ENCODE measurements around the gene PSMD3. TPM values are rescaled to one million over a fixed set of nuclear protein-coding genes. Genes with fewer than 3 reads are reported as not detected.

Gene PSMD3
- total RNA-seq, 1 experiment from 2014 or later: 174 TPM

DNA sequence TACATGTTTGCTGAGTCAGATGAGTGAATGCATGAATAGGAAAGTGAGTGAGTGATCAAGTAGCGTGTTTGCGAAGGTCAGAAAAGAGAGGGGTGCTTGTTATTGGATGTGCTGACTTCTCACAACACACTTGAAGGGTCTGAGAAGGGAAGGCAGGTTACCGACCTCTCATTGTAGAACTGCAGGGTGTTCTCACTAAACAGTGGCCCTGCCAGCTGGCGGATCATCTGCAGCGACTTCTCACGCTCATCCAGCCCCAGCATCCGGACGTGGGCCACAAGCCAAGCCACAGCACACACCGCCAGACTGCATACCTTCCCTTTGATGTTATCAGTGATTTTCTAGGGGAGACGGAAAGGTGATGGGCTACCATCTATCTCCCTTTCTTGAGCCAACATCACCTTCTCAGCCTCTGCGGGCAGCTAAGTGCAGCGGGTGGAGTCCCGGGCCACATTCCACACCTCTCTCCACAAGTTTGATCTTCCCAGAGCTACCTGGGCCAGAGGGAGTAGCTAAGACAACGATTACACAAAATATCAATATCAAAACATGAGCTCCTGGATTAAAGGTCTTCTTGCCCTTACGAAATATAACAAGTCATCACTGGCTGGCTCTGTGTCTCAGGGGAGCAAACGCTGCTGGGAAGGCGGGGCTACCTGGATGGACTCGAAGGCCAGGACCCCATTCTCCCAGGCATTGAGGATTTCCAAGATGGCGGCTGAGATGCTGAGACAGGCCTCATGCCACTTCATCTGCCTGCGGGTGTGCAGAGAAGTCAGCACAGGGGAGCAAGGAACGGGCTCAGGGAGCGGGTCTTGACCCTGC is 45.6 kb downstream of the PSMD3 start:
- Mint-ChIP-seq H3K9me3 (no peaks in the 10 kb centered on the region), H3K4me3 (peak overlapping the region in 1 of 2 experiments; percentile 12; a peak in 1 of 5 replicates), H3K27me3 (ENCODE audit: low read depth) (no peaks in the 10 kb centered on the region), H3K36me3 (ENCODE audit: insufficient read depth in 1 of 3, low read depth in 3 of 3) (peaks cover 35 to 75% (median 68%) of the 10 kb centered on the region in 3 experiments; a peak in 6 of 7 replicates), H3K27ac (no peak overlapping the region; a peak in 2 of 7 replicates), H3K4me1 (peaks cover 1 to 7% of the 10 kb centered on the region in 2 experiments; a peak in 2 of 4 replicates)
- H3K4me2 ChIP-seq (ENCODE audit: insufficient read depth, insufficient read length, low read length): no peak overlapping the region
- no peak overlapping the region for H4K8ac ChIP-seq (replicated peaks; ENCODE audit: insufficient read length, low read depth, low read length)
- H2BK20ac ChIP-seq (ENCODE audit: low read depth, low read length, poor library complexity, severe bottlenecking): no peak overlapping the region
- H2AFZ ChIP-seq (ENCODE audit: low read length): no peak overlapping the region
- no peak for DNase-seq
- H3K23ac ChIP-seq (ENCODE audit: insufficient read length, low read depth, low read length): no peak overlapping the region
- no peak overlapping the region for H3K56ac ChIP-seq (ENCODE audit: insufficient read length, low read depth, low read length)
- H2BK5ac ChIP-seq (ENCODE audit: insufficient read length, low read length): no peak overlapping the region
- H4K91ac ChIP-seq (ENCODE audit: insufficient read length, low read depth, low read length): no peak overlapping the region
- H3T11ph ChIP-seq (ENCODE audit: low read length): no peak overlapping the region
- H3K9ac ChIP-seq (ENCODE audit: extremely low read depth, insufficient read length, low read length): no peak overlapping the region
- H2BK120ac ChIP-seq (ENCODE audit: low read depth, low read length, poor library complexity, severe bottlenecking): no peak overlapping the region
- no peak overlapping the region for H3K4ac ChIP-seq (ENCODE audit: low read depth, low read length)
- no peak overlapping the region for H3K18ac ChIP-seq (ENCODE audit: insufficient read length, low read depth, low read length)
- no peaks in the 10 kb centered on the region for H3K4me1 ChIP-seq (ENCODE audit: insufficient read depth, low read length)
- H3K27ac ChIP-seq (ENCODE audit: insufficient read length, low read depth, low read length): no peak overlapping the region
- H3K9me3 ChIP-seq (ENCODE audit: control insufficient read depth, low read depth, low read length): no peaks in the 10 kb centered on the region
- TF ChIP-seq, protein P1, sequence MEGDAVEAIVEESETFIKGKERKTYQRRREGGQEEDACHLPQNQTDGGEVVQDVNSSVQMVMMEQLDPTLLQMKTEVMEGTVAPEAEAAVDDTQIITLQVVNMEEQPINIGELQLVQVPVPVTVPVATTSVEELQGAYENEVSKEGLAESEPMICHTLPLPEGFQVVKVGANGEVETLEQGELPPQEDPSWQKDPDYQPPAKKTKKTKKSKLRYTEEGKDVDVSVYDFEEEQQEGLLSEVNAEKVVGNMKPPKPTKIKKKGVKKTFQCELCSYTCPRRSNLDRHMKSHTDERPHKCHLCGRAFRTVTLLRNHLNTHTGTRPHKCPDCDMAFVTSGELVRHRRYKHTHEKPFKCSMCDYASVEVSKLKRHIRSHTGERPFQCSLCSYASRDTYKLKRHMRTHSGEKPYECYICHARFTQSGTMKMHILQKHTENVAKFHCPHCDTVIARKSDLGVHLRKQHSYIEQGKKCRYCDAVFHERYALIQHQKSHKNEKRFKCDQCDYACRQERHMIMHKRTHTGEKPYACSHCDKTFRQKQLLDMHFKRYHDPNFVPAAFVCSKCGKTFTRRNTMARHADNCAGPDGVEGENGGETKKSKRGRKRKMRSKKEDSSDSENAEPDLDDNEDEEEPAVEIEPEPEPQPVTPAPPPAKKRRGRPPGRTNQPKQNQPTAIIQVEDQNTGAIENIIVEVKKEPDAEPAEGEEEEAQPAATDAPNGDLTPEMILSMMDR (conservative IDR thresholded peaks at IDR 0.05): no peak
- no peak overlapping the region for H2AK5ac ChIP-seq (ENCODE audit: insufficient read length, low read length)
- H3K14ac ChIP-seq (ENCODE audit: insufficient read depth, low read length): no peak overlapping the region; the same call in 1 of the 2 replicates
- no peaks in the 10 kb centered on the region for H3K27me3 ChIP-seq (ENCODE audit: insufficient read depth, low read length)
- no CpG with 5 or more reads among the region's 22 CpGs for whole genome bisulfite sequencing (ENCODE audit: extremely low coverage, insufficient read length, low lambda C conversion rate)
- H4K20me1 ChIP-seq (ENCODE audit: control insufficient read depth, insufficient read depth, insufficient read length): no peaks in the 10 kb centered on the region
- H3K79me2 ChIP-seq (ENCODE audit: insufficient read depth, low read length): no peaks in the 10 kb centered on the region
- H3K23me2 ChIP-seq (ENCODE audit: insufficient read length, low read depth, low read length, poor library complexity, severe bottlenecking): no peaks in the 10 kb centered on the region
- no peak overlapping the region for H4K5ac ChIP-seq (ENCODE audit: insufficient read length, low read depth, low read length)
- H2BK12ac ChIP-seq (ENCODE audit: insufficient read length, low read depth, low read length): no peak overlapping the region
- no peaks in the 10 kb centered on the region for H3K79me1 ChIP-seq (ENCODE audit: insufficient read depth, low read depth, low read length, poor library complexity, severe bottlenecking)
- H2BK15ac ChIP-seq (ENCODE audit: low read depth, low read length): no peak overlapping the region
